IPS-NIHi7 (cell line): ENCODE measurements around the gene IL17A.
"Not testable (repeated sequence)": the region's sequence is repeated elsewhere in the genome, so short reads cannot be mapped to it uniquely, and the experiment has no call there.

Source experiments
- DNase-seq: peaks from one replicate; pipeline ENCODE4 v3.0.0; 2012; ENCODE audit warnings: mixed read lengths; ENCODE audit errors: extremely low spot score

IL17A gene

GRCh38 chr6:52164319-52165094 lies 21.7 kb upstream of the IL17A start:
- no peak for DNase-seq

GRCh38 chr6:52167267-52167666 lies 18.9 kb upstream of the IL17A start:
- no peak for DNase-seq

- DNase-seq: not testable (repeated sequence)
These were observed 17.8 kb upstream of the IL17A start for GRCh38 chr6:52168351-52168750.

DNA sequence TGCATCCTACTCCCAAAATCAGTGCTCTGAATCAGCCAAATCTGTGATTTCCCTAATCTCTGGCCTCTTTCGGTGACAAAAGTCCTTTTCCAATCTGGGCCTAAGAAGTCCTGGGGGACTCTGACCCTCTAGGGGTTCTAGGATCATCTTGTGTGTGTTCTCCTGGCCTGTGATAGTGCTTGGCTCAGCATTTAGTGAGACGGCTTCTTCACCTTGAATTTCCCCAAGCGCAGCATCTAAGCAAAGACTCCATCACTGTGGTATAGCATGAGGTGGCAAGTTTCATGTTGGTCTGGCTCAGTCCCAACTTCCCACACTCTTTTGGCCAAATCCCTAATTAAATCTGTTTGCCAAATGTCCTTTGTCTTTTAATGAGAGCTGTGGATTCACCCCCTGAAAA lies 12.1 kb upstream of the IL17A start:
- DNase-seq: no peak

- no peak for DNase-seq
These were observed 9.6 kb upstream of the IL17A start for GRCh38 chr6:52176550-52176949.

GRCh38 chr6:52177961-52178360 lies 8.2 kb upstream of the IL17A start:
- no peak for DNase-seq

DNA sequence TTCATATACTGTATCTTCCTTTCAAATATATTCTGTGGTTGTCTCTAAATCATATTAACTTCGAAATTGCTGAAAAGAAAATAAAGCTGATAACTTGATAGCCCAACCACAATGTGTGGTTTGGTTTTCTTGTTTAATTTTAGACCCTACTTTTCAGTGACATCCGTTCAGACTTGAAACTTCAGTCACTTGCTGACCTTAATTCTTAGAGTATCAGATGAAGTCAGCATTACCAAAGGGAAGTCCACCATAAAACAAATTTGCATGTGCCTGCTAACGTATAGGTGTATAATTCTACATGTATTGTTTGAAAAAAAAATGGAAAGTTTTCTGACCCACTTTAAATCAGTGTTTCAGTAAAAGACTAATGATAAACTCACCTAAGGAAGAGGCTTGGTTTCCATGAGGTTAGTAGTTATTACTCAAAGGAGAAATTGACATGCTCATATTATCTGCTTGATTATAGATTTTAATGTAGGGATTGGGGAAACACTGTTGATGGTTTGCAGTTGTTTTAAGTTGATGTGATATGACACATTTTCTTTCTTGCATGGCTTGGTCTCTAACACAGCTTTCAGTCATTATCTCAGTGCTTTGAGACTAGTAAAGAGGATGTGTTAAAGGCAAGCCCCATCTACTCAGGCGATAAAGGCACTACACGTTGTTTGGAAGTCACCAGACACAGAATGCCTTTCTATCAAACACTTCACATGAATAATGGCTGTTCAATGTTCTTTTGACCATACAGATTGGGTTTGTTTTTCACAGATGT lies 5.2 kb upstream of the IL17A start:
- DNase-seq: no peak

GRCh38 chr6:52183131-52183713 lies 3.0 kb upstream of the IL17A start:
- DNase-seq: no peak

DNA sequence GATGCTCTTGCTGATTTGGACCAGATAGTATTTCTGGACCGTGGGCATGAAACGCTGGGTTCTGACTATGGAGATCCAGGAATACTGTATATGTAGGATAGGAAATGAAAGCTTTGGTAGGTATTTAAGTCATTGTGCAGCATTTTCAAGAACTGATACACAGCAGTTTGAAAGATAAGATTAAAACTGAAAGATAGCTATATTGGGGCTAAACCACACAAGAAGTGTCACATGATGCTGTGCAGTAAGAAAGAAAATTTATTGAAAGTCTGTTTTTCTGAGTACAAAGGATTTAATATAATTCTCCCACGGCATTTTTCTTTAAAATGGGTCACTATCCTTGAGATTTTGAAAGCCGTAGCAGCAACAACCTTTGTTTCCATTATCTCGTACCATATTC lies 305 bp downstream of the IL17A start:
- DNase-seq: no peak

- DNase-seq: no peak
These were observed 923 bp downstream of the IL17A start for GRCh38 chr6:52187098-52187497.

DNA sequence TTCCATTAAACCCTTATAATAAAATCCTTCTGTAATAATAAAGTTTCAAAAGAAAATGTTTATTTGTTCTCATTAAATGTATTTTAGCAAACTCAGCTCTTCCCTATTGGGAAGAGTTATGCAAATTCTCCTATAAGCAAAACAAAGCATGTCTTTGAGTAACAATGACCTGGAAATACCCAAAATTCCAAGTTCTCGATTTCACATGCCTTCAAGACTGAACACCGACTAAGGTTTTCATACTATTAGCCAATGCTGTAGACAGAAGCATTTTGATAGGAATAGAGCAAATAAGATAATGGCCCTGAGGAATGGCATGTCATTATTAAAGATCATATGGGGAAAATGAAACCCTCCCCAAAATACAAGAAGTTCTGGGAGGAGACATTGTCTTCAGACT lies 3.8 kb downstream of the IL17A start:
- no peak for DNase-seq

- DNase-seq: no peak
These were observed 4.2 kb downstream of the IL17A start for GRCh38 chr6:52190409-52190808.

DNA sequence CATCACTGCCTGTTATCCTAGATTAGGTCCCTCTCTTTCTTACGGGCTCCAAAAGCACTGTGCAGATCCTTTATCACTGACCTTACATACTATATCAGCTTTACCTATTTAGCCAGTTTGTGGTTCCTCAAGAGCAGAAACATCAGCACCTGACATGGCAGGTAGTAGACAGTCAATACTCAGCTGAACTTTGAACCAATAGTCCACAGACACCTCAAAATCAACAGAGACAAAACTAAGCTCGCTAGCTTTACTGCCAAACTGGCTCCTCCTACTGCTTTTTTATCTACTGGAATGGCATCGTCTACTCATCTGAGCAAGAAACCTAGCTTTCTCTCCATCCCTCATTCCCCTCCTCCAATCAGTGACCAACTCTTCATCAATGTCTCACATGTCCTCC lies 5.6 kb downstream of the IL17A start:
- DNase-seq: no peak

- no peak for DNase-seq
These were observed 9.7 kb downstream of the IL17A start for GRCh38 chr6:52195886-52196285.

- not testable (repeated sequence) for DNase-seq
These were observed 13.9 kb downstream of the IL17A start for GRCh38 chr6:52200088-52200487.

DNA sequence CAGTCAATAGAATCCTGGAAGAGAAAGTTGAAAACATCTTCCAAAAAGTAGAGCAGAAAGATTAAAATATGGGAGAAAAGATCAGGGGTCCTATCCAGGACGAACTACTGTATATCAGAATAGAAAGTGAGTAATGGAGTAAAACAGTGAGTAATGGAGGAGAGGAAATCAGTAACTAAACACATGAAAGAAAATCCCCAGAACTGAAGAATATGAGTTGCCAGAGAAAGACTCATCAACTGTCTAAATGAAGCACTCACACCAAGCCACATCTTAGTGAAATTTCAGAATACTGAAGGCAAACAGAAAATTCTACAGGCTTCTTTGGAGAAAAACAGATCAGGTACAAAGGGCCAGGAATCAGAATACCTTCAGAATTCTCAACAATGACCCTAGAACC lies 14.9 kb downstream of the IL17A start:
- no peak for DNase-seq

DNA sequence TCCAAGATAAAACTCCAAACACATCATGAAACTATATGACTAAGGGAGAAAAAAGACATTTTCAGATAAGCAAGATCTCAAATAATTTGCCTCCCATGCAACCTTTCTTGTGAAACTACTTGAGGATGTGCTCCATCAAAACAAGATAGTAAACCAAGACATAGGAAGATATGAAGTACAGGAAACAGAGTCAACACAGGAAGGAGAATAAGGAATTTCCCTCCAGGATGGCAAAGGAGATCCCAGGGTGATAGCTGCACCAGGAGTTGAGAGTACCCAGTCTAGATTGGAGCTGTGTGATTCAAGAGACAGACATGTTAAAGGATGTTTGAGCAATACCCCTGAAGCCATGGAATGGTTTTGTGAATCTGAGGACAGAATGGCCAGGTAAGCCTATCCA lies 15.3 kb downstream of the IL17A start:
- DNase-seq: no peak

- no peak for DNase-seq
These were observed 20.9 kb downstream of the IL17A start for GRCh38 chr6:52207066-52207465.

- DNase-seq: no peak
These were observed 22.4 kb downstream of the IL17A start for GRCh38 chr6:52208612-52209011.

GRCh38 chr6:52209770-52210169 lies 23.6 kb downstream of the IL17A start:
- DNase-seq: no peak

- DNase-seq: no peak
These were observed 24.1 kb downstream of the IL17A start for GRCh38 chr6:52210227-52210626.

- no peak for DNase-seq
These were observed 27.0 kb downstream of the IL17A start for GRCh38 chr6:52213127-52213526.

GRCh38 chr6:52215787-52216186 lies 29.6 kb downstream of the IL17A start:
- DNase-seq: no peak
